ENCODE results near the gene LMBRD2. TPM values are rescaled to one million over a fixed set of nuclear protein-coding genes. Genes with fewer than 3 reads are reported as not detected.

Gene LMBRD2
- total and polyA plus RNA-seq, 7 donors, result 0.60 to 16.1 (median 9.8) TPM

GRCh38 chr5:36089989-36090388, 61.7 kb downstream of the LMBRD2 start:
- no peak for TF ChIP-seq POLR2AphosphoS5 (IDR thresholded peaks at IDR 0.05)
- TF ChIP-seq POLR2A (IDR thresholded peaks at IDR 0.05), result no peak
- TF ChIP-seq CTCF (IDR thresholded peaks at IDR 0.05), result no peak
- no peak for TF ChIP-seq EP300 (IDR thresholded peaks at IDR 0.05)
- H3K4me1 ChIP-seq, result no peaks in the 10 kb centered on the region
- H3K27me3 ChIP-seq, result no peaks in the 10 kb centered on the region
- H3K36me3 ChIP-seq, result no peaks in the 10 kb centered on the region
- no peaks in the 10 kb centered on the region for H3K9me3 ChIP-seq
- no peak overlapping the region for H3K27ac ChIP-seq
- intact Hi-C loops (cut with DNase I), result no loop called here
- WGBS, 2 donors, result 56 to 65% methylated on average over 2 of the region's 2 CpGs
- no peak for DNase-seq
- no peak overlapping the region for H3K4me3 ChIP-seq

- no peak for DNase-seq
- intact Hi-C loops (cut with DNase I), result no loop called here
Observed at GRCh38 chr5:36079200-36079781, 72.4 kb downstream of the LMBRD2 start.

GRCh38 chr5:36078430-36078829, 73.3 kb downstream of the LMBRD2 start:
- Histone ChIP-seq H3K9me3 (no peaks in the 10 kb centered on the region), H3K36me3 (no peaks in the 10 kb centered on the region), H3K27ac (no peak overlapping the region), H3K27me3 (no peaks in the 10 kb centered on the region), H3K4me3 (no peak overlapping the region), H3K4me1 (no peaks in the 10 kb centered on the region)
- WGBS, 2 donors, result 71 to 78% methylated on average over 10 of the region's 10 CpGs
- intact Hi-C loops (cut with DNase I), result no loop called here
- no peak for TF ChIP-seq EP300 (IDR thresholded peaks at IDR 0.05)
- no peak for TF ChIP-seq CTCF (IDR thresholded peaks at IDR 0.05)
- TF ChIP-seq POLR2A (IDR thresholded peaks at IDR 0.05), result no peak
- no peak for TF ChIP-seq POLR2AphosphoS5 (IDR thresholded peaks at IDR 0.05)
- no peak for DNase-seq

More at GRCh38 chr5:36079200-36079781, 72.4 kb downstream of the LMBRD2 start:
- no peak overlapping the region for H3K27ac ChIP-seq
- no peaks in the 10 kb centered on the region for H3K27me3 ChIP-seq
- no peak overlapping the region for H3K4me3 ChIP-seq
- H3K36me3 ChIP-seq, result no peaks in the 10 kb centered on the region
- no peaks in the 10 kb centered on the region for H3K9me3 ChIP-seq
- 20 to 31% methylated on average over 10 of the region's 10 CpGs for WGBS, 2 donors
- TF ChIP-seq CTCF (IDR thresholded peaks at IDR 0.05), result peak in 1 of 4 experiments; percentile 36
- no peak for TF ChIP-seq EP300 (IDR thresholded peaks at IDR 0.05)
- no peaks in the 10 kb centered on the region for H3K4me1 ChIP-seq

GRCh38 chr5:36073595-36074216, 78.0 kb downstream of the LMBRD2 start:
- H3K9me3 ChIP-seq, result no peaks in the 10 kb centered on the region
- H3K4me1 ChIP-seq, result no peaks in the 10 kb centered on the region
- DNase-seq, result no peak
- H3K4me3 ChIP-seq, result no peak overlapping the region
- no peak for TF ChIP-seq POLR2AphosphoS5 (IDR thresholded peaks at IDR 0.05)
- no peak for TF ChIP-seq POLR2A (IDR thresholded peaks at IDR 0.05)
- TF ChIP-seq EP300 (IDR thresholded peaks at IDR 0.05), result no peak
- TF ChIP-seq CTCF (IDR thresholded peaks at IDR 0.05), result no peak
- WGBS, 2 donors, result 55 to 78% methylated on average over 3 of the region's 3 CpGs
- no peaks in the 10 kb centered on the region for H3K36me3 ChIP-seq
- no peaks in the 10 kb centered on the region for H3K27me3 ChIP-seq
- intact Hi-C loops (cut with DNase I), result no loop called here
- H3K27ac ChIP-seq, result no peak overlapping the region

Data from sigmoid colon (tissue), 7 donors.